HG03103 (cell line): Measurements from ENCODE around the gene GYPA.
A peak's percentile ranks its signal among the peaks of the same experiment; 100 is the strongest.
"Not testable (repeated sequence)": the region's sequence is repeated elsewhere in the genome, so short reads cannot be mapped to it uniquely, and the experiment has no call there.

Experiments
- ATAC-seq: cut with Tn5 transposase; IDR thresholded peaks from one replicate; pipeline ENCODE4 v1.9.1; 2021; ENCODE audit warnings: low read depth; ENCODE audit not compliant: unreplicated experiment

Gene GYPA

DNA sequence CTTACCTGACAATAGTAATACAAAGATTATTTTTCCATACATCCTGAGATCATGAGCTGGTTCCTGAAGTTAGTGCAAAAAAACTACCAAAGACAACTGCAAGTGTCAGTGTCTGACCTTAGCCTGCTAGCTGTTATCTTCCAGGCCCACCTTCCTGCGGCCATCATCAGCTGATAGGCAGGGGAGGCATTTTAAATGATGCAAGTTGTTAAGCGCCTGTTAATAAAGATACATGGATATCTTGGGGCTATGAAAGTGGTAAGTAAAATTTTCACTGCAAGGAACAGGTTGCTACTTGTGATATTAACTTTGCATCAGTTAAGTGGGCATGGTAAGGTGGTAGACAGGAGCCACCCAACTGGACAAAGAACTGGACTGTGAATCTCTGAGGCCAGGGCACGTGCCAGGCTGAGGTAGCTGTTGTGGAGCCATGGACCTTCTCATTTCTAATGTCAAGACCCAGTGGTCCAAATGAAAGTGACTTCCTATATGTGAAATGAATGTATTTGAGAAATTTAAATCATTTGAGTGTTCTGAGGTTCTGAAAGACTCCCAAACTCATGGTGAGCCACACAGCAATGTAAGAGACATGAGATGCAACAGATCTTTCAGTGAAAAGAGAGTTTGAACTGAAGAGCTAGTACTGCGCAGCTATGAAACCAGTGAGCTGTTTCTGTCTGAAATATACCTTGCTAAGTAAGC lies at the start of gene GYPA:
GYPA (minus strand) TSS at position 125 of the 702 bp plus-strand sequence; CDS start at position 42, 83 bp downstream.
- not testable (repeated sequence) for ATAC-seq

DNA sequence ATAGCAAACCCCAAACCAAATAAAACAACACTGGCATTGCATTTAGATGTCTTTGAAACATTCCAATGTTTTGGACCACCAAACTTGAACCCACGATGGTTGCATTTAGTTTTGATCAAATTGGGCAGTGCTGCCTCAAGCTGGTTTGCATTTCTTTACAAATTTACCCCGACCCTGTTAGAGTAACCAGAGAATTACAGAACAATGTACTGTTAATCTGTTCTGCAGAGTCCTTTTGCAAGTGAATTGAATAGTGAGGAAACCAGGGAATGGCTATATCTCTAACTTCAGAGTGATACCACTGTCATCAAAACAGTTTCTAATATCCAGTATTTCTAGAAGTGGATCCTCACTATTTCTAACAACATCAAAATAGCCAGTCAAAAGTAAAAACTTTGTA lies 49.5 kb upstream of the GYPA start:
- no peak for ATAC-seq

DNA sequence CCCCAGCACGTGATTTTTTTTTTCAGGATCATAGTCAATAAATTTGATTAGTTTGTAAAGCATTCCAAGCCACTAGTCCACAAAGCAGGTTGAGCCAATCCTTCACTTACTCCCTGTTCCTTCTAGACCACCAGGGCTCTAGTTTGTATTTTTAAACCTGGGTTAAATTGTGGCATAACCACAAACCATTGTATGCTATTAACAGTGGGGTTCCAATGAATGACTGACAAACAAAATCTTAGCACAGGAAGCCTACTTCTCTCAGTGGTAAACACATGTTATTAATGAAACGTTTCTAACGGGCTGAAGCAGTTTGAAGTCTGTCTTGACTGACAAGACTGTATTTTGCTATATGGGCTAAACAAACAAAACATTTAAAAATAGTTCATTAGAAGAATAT lies 48.6 kb upstream of the GYPA start:
- no peak for ATAC-seq

DNA sequence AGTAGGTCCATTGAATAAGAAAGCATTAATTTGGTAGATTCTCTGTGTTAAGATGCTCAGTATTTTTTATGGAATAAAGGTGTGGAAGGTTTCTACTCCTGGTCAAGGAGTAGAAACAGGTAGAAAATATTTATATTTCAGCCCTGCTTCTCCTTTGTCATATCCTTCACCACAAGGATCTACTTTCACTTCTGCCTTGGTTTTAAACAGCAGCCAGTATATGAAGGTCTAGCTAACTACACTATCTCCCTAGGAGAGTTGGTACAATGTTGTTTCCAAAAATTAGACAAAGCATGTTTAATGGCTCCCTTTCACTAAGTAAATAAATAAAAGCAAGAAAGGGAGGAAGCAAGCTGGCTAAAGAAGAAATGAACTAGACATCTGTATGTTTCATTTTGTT lies 44.6 kb upstream of the GYPA start:
- ATAC-seq = no peak

DNA sequence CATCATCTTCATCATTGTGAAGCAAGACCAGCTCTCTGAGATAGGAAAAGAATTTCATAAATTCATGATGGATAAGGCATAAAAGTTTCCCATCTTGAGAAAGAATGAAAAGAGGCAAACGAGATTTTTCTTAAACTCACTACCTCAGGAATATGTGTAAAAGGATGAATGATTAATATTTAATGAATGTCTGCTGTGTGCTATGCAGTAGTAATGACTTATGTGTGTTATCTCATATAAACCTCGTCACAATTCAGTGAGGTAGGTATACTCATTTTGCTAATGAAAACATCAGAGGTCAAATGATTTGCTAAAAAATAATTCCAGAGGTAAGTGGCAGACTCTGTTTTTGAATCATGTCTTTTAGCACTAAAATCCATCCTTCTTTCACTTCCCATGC lies 42.6 kb upstream of the GYPA start:
- no peak for ATAC-seq

DNA sequence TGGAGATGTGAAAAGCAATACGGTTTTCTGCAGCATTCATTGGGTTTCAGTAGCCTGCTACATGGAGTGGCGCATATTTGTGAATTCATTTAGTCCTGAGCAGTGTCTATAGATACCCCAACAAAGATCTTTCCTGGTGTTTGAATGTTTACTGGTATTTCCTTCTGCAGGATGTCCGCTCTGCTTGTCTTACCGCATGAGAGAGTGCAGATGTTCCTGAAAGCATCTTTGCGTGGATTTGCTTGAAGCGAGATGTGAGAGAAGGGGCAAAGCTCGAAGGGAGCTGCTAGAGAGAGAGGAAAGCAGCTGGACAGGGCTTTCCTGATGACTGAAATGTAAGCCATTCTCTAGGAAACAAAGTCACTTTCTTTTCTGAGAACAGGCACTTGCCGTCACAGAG lies 40.9 kb upstream of the GYPA start:
- no peak for ATAC-seq

DNA sequence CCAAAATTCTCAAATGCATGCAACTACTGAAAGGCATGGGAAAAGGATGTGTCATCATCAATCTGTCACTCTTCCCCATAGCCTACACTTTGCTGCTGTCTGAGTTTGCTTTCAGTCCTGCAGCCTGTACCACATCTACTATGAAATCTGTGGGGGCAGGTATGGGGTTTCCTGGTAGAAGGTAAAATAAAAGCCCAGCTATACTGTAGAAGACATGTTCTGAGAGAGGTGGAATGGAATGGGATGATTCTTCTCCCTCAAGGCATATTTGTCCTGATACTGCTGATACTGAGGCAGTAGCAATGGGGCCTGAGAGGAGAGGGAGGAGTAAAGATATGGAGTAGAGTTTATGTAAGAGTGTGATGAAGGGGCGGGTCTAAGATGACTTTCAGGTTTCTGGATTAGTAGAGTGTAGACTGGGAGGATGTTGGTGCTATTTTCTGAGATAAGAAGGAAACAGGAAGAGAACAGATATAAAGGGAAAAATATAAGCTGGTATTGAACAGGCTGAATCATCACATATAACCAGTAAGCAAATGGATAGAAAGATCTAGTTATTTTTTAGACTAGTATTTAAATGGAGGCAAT lies 38.7 kb upstream of the GYPA start:
- ATAC-seq = no peak

DNA sequence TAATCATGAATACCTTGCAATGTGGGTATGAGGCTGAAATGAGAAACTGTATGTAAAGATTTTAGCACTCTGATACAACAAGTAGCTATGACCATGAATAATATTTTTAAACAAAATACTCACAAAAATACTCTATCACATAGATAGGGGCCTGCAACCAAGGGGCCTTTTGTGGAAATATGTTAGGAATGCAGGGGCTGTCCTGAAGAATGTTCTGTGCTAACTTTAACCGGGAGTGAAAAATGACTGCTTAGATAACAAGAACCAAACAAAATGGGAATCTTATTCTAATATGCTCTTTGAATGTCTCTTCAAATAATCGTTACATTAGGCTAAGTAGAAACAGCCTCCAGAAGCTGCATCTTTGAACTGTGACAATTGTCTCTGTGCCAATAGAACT lies 37.9 kb upstream of the GYPA start:
- no peak for ATAC-seq

DNA sequence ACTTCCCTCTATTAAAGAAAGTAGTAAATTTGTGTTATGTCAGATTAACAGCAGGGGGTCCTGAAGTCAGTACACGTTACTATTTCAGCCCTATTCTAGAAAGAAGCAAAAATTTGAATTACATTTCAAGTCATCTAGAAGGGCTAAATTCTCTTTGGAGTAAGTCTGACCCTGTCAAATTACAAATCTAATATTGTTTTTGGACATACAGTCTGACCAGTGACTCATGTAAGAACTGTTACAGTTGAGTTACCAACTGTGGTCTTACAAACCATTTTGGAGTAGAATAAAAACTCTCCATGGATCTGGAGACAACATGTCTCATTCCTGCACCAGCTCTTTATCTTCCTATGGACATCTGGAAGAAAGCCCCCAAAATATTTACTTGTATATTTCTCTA lies 36.0 kb upstream of the GYPA start:
- ATAC-seq = no peak

DNA sequence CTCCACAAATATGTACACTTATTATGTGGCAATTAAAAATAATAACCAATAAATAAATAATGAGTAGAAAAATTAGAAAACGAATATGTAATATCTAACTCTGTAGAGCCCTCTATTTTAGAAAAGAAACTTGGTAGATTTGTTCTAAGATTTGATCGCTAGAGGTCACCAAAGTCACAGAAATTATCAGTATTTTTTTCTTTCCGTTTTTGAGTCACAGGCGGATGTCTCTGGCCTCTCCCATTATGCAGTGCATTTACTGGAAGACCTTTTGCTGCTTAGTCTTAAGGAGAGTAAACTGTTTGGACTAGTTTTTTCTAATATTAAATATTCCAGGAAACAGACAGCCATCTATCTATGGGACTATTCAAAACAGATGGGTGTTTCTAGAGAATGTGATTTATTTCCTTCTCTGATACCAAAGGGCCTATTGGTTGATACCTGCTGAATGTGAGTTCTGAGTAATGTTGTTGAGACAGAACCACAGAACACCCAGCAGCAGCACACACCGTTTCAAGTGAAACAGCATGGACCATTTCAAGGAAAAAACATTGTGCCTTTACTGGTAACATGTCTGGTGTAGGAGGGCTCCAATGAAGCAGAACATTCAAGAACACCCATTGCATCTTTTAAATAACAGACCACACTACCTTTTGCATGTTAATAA lies 34.0 kb upstream of the GYPA start:
- peak; percentile 63 for ATAC-seq

DNA sequence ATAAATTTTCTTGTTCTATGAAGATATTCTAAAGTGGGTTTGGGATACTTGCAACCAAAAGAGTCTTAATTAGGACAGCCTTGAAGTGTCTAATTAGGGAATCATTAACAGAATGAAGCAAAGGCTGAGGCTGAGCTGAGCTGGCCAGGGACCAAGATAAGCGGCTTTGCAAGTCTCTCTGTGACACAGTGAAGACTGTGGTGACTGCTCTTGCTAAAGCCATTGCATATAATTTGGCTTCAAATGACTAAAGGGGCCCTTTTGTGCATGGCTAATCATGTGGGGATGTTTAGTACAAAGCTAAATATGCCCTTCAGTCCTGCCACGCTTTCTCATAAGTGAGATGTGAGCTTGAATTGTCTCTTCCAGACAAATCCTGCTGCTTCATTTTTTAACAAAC lies 31.2 kb upstream of the GYPA start:
- ATAC-seq = no peak

DNA sequence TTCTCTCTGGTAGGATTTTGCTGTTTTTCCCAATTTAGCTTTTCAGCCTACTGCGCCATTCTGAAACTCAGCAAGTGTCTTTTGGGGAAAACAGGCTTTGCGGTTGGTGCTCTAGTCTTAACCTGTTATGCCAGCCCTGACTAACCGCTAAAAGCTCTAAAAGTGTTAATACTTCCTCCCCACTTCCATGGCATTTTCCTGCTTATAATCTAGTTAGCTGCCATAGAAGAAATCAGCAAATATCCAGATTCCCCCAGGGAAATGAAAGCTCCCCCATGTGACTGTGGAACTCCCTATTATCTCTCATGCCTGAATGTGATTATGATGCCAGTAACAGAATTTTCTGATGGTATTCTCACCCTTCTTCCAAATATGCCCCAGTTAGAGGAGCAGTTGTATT lies 28.7 kb upstream of the GYPA start:
- ATAC-seq = no peak

DNA sequence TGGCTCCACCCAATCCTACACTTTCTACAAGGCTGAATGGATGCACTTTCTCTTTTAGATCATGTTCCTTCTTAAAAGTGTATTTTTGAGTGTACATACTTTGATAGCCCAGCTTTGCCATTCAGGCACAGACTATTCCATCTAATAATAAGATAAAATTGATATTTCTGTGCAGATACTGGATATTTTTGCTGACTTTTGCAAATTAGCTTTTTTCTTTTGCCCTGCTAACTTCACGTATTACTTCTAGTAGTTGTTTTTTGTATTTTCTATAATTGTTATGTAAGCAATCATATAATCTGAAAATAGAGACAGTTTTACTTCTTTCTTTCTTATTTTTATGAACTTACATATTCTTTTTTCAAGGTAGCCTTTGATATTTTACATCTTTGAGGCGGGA lies 13.5 kb upstream of the GYPA start:
- no peak for ATAC-seq

DNA sequence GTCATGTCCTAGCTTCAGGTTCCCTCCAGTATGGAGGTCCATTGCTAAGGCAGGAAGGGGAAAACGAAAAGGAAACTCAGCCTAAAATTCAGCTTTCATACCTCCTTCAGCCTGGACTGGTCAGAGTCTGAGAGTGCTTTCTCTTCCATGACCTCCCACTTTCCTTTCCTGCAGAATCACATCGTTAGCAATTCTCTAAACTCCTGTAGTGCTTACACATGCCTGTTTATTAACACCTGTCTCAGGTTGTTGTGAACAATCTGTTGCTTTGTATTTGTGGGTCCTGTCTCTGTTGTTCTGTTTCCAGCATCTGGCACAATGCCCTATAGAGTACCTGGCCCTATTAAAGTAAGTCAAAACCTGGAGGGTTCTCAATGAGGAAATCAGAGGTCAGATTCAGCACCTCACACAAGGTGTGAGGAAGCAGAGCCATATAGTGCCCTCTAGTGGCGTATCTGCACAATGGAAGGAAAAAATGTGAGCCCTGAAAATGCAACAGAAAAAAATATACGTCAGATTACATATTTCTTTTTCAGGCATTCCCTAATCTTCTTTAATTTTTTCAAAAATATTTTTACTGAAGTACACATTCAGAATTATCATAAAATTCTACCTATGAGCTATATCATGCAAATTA lies 2.3 kb upstream of the GYPA start:
- peak; percentile 82 for ATAC-seq

DNA sequence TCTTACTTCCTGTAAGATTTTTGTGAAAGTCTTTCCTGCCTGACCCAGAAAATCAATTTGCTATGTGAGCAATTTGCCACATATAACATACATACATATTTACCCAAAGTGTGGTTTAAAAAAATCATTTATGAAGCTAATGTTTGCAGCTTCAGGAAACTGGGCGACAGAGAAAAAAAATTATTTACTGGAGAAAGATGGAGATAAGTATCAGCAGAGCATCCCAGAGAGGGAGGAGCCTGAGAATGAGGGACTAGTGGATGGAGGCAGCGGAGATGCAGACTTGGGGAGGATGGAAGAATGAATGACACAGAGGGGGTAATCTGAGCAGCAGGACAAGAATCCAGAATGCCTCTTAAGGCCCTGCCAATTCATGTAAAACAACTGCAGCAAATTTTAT lies 975 bp upstream of the GYPA start:
- ATAC-seq = no peak

DNA sequence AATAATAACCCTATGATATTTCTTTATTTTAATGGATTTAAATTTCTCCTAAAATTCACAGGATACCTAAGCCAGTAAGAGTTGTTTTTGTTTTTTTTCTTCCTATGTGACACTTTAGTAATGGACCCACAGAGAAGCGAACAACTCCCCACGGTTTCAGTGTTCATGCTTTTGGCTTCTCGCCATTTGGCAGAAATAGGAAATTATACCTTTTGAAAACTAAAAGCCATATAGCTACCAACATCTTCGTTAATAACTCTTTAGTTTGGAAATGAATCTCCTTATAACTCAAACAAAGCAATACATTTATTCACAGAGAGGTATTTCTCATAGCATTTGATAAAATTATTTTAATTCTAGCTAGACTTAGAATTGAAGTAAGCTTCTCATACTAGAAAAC lies 527 bp downstream of the GYPA start:
- ATAC-seq = not testable (repeated sequence)

DNA sequence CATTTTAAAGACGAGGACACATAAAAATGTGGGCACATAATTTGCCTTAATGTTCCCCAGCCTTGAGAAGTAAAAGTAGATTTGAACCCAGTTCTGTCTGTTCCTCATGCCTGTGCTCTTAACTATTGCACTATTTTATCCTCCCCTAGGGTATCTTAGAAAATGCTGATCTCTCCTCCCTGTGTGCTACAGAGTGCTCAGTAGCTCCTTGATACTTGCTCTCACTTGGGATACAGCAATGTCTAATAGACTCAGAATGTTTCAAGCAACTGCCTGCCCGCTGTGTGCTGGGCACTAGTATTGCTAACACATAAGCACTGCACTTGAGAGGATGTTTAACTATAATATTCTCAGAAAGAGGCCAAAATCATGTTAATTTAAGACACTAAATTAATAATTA lies 971 bp downstream of the GYPA start:
- ATAC-seq = not testable (repeated sequence)

DNA sequence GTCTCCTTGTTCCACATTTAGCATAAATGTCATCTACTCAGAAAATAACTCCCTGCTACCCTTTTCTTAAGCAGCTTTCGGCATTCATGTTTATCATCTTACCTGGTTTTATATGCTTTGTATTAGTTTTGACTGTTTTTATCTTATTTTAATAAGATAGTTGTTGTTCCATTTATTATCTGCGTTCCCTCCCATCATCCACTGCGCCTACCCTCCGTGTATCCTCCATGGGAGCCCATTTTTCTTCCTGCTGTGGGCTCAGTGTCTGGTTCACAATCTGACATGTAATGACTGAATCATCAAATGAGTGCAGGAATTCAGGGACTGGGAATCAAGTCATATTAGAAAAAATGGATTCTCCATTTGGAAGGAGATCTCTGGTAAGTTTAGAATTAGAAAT lies 2.3 kb downstream of the GYPA start:
- ATAC-seq = not testable (repeated sequence)

DNA sequence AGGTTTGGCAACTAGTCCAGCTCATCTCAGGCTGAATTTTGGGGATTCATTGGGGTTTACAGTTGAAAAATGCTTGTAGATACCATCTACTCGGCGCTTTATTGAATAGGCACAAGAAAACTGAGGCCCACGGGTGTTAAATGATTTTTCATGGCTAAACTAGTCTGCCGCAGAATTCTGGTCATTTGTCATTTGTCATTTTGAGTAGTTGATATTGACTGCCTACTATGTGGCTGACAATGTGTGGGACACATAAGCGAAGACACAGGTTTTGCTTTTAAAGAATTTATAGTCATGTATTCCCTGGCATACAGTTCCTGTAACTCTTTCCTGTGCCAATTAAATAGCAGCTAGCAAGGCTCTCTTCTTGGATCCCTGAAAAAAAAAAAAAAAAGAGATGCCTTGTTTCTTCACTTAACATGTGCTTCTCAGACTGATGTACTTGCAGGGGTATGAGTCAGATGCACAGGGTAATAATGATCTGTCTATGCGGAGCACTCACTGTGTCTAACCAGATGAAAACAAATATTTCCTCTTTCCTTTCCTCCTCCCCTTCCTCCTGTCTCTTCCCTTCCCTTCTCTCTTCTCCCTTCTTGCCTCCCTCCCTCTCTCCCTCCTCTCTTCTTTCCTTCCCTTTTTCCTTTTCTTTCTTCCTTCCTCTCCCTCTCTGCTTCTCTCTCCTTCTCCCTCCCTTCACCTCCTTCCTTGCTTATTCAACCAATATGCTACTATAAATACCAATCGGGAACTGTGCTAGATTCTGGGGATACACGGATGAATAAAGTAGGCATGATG lies 3.2 kb downstream of the GYPA start:
- not testable (repeated sequence) for ATAC-seq

DNA sequence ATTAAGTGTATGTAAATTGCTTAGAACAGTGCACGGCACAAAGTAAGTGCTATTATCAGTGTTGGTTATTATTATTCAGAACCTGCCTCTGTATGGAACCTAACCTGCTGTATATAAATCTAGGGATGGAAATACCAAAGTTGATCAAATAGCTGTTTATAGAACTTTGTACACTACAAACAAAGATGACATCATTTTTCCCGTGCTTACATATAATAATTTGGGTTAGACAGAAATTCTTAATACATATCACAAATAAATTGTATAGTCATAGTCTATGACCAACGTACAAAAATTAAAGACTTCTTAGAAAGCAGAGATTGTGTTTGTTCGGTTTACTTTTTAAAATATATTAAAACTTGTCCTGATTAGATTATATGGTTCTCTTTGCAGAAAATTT lies 4.3 kb downstream of the GYPA start:
- ATAC-seq = not testable (repeated sequence)

DNA sequence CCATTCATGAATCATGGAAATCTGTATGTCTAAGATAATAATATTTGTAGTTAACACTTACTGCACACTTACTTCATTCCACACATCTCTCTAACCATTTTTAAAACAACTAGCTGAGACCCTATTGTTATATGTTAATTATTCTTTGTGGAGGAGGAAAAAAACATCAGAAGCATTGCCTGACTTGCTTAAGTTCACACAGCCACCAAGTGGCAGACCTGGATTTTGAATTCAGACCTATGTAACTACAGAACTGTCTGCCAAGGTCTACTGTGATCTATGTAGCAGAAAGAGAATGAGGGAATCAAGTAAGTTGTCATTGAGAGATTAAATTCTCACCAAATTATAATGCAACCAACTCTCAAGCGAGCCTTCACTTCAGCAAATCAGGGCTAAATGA lies 10.4 kb downstream of the GYPA start:
- ATAC-seq = not testable (repeated sequence)
